Measurements from ENCODE around the gene ST8SIA4. TPM values are rescaled to one million over a fixed set of nuclear protein-coding genes. Genes with fewer than 3 reads are reported as not detected.

ST8SIA4 gene
- total and polyA plus RNA-seq, 2 experiments from 2014 or later, result 3.1 to 6.0 TPM

DNA sequence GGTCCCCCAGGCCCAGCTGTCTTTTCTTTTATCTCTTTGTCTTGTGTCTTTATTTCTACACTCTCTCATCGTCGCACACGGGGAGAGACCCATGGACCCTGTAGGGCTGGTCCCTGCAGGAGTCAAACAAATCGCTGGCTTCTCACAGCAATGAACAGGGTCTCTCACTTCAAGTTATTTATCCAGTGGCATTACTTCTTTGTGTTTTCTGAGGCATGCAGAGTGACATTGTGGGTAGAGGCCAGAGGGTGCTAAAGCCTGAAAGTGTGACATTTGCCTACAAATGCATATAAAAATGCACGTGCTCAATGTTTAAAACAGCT lies 127.6 kb downstream of the ST8SIA4 start:
- 80% methylated on average over 5 of the region's 5 CpGs for WGBS (ENCODE audit: low lambda C conversion rate, missing lambda C conversion rate)
- Histone ChIP-seq H3K27me3 (no peaks in the 10 kb centered on the region), H3K9me2 (replicated peaks; ENCODE audit: insufficient read depth) (no peaks in the 10 kb centered on the region), H3K4me1 (ENCODE audit: insufficient read depth) (peaks cover 11% of the 10 kb centered on the region), H3K27ac (no peak overlapping the region), H3K4me2 (no peak overlapping the region), H4K20me1 (ENCODE audit: insufficient read depth, poor library complexity, severe bottlenecking) (no peaks in the 10 kb centered on the region), H3K79me2 (no peaks in the 10 kb centered on the region), H3K36me3 (replicated peaks; ENCODE audit: insufficient read depth, low read depth) (no peaks in the 10 kb centered on the region), H3K9me3 (ENCODE audit: low read depth) (no peaks in the 10 kb centered on the region), H3K4me3 (no peak overlapping the region), H2AFZ (no peak overlapping the region)
- no peak for DNase-seq (ENCODE audit: low spot score)
- TF ChIP-seq EZH2 (IDR thresholded peaks at IDR 0.05; ENCODE audit: borderline replicate concordance) (no peak), EZH2phosphoT487 (IDR thresholded peaks at IDR 0.05; ENCODE audit: low read depth, severe bottlenecking, unreplicated experiment) (no peak)
- TF ChIP-seq, protein P1, sequence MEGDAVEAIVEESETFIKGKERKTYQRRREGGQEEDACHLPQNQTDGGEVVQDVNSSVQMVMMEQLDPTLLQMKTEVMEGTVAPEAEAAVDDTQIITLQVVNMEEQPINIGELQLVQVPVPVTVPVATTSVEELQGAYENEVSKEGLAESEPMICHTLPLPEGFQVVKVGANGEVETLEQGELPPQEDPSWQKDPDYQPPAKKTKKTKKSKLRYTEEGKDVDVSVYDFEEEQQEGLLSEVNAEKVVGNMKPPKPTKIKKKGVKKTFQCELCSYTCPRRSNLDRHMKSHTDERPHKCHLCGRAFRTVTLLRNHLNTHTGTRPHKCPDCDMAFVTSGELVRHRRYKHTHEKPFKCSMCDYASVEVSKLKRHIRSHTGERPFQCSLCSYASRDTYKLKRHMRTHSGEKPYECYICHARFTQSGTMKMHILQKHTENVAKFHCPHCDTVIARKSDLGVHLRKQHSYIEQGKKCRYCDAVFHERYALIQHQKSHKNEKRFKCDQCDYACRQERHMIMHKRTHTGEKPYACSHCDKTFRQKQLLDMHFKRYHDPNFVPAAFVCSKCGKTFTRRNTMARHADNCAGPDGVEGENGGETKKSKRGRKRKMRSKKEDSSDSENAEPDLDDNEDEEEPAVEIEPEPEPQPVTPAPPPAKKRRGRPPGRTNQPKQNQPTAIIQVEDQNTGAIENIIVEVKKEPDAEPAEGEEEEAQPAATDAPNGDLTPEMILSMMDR (IDR thresholded peaks at IDR 0.05; ENCODE audit: poor library complexity), result no peak

DNA sequence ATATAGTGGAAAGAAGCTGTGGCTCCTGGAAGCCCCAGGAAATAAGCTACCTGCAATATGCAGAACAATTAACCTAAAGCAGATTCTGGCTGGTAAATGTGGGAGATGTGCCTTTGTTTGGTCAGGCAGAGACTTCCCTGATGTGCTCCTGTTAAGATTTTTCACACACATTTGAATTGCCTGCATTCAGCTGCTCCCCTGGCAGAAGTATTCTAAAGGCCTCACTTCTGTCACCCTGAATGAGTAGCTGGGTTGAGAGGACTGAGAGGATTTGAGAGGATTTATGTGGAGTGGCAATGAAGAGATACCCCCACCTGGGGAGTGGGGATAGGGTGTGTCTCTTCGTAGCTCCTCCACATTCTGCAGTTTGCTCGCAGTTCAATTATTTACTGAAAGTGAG lies 130.5 kb downstream of the ST8SIA4 start:
- Histone ChIP-seq H3K4me1 (ENCODE audit: insufficient read depth) (peaks cover 5% of the 10 kb centered on the region), H3K36me3 (replicated peaks; ENCODE audit: insufficient read depth, low read depth) (no peaks in the 10 kb centered on the region), H2AFZ (no peak overlapping the region), H3K4me2 (no peak overlapping the region), H4K20me1 (ENCODE audit: insufficient read depth, poor library complexity, severe bottlenecking) (no peaks in the 10 kb centered on the region), H3K79me2 (no peaks in the 10 kb centered on the region), H3K9me3 (ENCODE audit: low read depth) (no peaks in the 10 kb centered on the region), H3K9me2 (replicated peaks; ENCODE audit: insufficient read depth) (no peaks in the 10 kb centered on the region), H3K27me3 (peaks cover under 1% of the 10 kb centered on the region), H3K4me3 (no peak overlapping the region), H3K27ac (no peak overlapping the region)
- DNase-seq (ENCODE audit: low spot score), result no peak
- no peak for TF ChIP-seq EZH2phosphoT487 (IDR thresholded peaks at IDR 0.05; ENCODE audit: low read depth, severe bottlenecking, unreplicated experiment)
- no peak for TF ChIP-seq EZH2 (IDR thresholded peaks at IDR 0.05; ENCODE audit: borderline replicate concordance)
- TF ChIP-seq, protein P1 (IDR thresholded peaks at IDR 0.05; ENCODE audit: poor library complexity), result no peak
- 41% methylated on average over 2 of the region's 2 CpGs for WGBS (ENCODE audit: low lambda C conversion rate, missing lambda C conversion rate)

DNA sequence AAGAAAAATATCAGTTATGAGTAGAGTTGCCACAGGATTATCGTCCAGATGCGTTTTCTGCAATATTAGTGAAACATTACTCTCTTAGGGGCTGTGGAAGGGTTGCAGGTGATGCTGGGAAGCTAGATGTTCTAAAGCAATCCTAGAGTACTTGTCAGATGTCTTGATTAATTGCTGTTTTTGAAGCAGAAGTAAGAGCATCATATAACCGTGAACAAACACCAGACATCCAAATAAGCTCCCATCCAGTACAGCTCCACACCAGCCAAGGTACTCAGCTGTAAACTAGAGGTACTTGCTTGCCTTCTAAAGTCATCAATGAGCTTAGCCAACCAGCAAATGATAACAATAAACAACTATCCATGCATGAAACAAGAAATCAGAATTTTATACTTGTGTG lies 131.1 kb downstream of the ST8SIA4 start:
- TF ChIP-seq EZH2phosphoT487 (IDR thresholded peaks at IDR 0.05; ENCODE audit: low read depth, severe bottlenecking, unreplicated experiment) (no peak), EZH2 (IDR thresholded peaks at IDR 0.05; ENCODE audit: borderline replicate concordance) (no peak)
- TF ChIP-seq, protein P1 (IDR thresholded peaks at IDR 0.05; ENCODE audit: poor library complexity), result no peak
- H3K79me2 ChIP-seq, result no peaks in the 10 kb centered on the region
- peaks cover 5% of the 10 kb centered on the region for H3K27me3 ChIP-seq
- no peaks in the 10 kb centered on the region for H3K36me3 ChIP-seq (replicated peaks; ENCODE audit: insufficient read depth, low read depth)
- DNase-seq (ENCODE audit: low spot score), result no peak
- no peak overlapping the region for H3K27ac ChIP-seq
- H3K4me1 ChIP-seq (ENCODE audit: insufficient read depth), result peaks cover 5% of the 10 kb centered on the region
- H2AFZ ChIP-seq, result no peak overlapping the region
- no peaks in the 10 kb centered on the region for H3K9me2 ChIP-seq (replicated peaks; ENCODE audit: insufficient read depth)
- H3K4me3 ChIP-seq, result no peak overlapping the region
- no peaks in the 10 kb centered on the region for H3K9me3 ChIP-seq (ENCODE audit: low read depth)
- no peak overlapping the region for H3K4me2 ChIP-seq
- H4K20me1 ChIP-seq (ENCODE audit: insufficient read depth, poor library complexity, severe bottlenecking), result no peaks in the 10 kb centered on the region
- 77% methylated on average over 3 of the region's 3 CpGs for WGBS (ENCODE audit: low lambda C conversion rate, missing lambda C conversion rate)

DNA sequence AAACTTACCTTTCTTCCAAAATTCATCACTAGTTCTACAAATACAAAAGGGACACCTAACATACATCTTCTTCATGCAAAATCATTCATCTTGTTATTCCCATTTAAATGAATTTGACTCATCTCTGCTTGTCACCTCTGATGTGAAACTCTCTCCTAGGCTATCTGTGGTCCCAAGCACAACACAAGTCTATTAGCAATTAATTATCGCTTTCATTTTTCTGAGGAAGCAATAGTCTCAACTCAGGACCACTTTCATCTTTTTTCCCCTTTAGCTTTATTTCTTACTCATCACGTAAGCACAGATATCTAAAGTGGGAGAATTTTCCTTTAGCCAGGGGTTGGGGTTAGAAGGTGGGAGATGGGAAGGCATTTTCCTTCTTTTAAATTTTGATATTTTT lies 131.9 kb downstream of the ST8SIA4 start:
- H3K27me3 ChIP-seq, result peaks cover 5% of the 10 kb centered on the region
- no peak overlapping the region for H3K27ac ChIP-seq
- H3K9me2 ChIP-seq (replicated peaks; ENCODE audit: insufficient read depth), result no peaks in the 10 kb centered on the region
- TF ChIP-seq, protein P1 (IDR thresholded peaks at IDR 0.05; ENCODE audit: poor library complexity), result no peak
- H3K9me3 ChIP-seq (ENCODE audit: low read depth), result no peaks in the 10 kb centered on the region
- H3K36me3 ChIP-seq (replicated peaks; ENCODE audit: insufficient read depth, low read depth), result no peaks in the 10 kb centered on the region
- peaks cover 5% of the 10 kb centered on the region for H3K4me1 ChIP-seq (ENCODE audit: insufficient read depth)
- WGBS (ENCODE audit: low lambda C conversion rate, missing lambda C conversion rate), result 95% methylated on average over 2 of the region's 2 CpGs
- no peak overlapping the region for H2AFZ ChIP-seq
- H3K79me2 ChIP-seq, result no peaks in the 10 kb centered on the region
- H4K20me1 ChIP-seq (ENCODE audit: insufficient read depth, poor library complexity, severe bottlenecking), result no peaks in the 10 kb centered on the region
- no peak for DNase-seq (ENCODE audit: low spot score)
- H3K4me3 ChIP-seq, result no peak overlapping the region
- no peak overlapping the region for H3K4me2 ChIP-seq

Data from hepatocyte (in vitro differentiated cells).